ENCODE data around the gene NOC2L. TPM values are rescaled to one million over a fixed set of nuclear protein-coding genes. Genes with fewer than 3 reads are reported as not detected.
A peak's percentile ranks its signal among the peaks of the same experiment; 100 is the strongest.
"Not testable (repeated sequence)": the region's sequence is repeated elsewhere in the genome, so short reads cannot be mapped to it uniquely, and the experiment has no call there.

Gene NOC2L
- total RNA-seq, 4 donors from 2014 or later: 35.3 to 54.1 (median 47.5) TPM

DNA sequence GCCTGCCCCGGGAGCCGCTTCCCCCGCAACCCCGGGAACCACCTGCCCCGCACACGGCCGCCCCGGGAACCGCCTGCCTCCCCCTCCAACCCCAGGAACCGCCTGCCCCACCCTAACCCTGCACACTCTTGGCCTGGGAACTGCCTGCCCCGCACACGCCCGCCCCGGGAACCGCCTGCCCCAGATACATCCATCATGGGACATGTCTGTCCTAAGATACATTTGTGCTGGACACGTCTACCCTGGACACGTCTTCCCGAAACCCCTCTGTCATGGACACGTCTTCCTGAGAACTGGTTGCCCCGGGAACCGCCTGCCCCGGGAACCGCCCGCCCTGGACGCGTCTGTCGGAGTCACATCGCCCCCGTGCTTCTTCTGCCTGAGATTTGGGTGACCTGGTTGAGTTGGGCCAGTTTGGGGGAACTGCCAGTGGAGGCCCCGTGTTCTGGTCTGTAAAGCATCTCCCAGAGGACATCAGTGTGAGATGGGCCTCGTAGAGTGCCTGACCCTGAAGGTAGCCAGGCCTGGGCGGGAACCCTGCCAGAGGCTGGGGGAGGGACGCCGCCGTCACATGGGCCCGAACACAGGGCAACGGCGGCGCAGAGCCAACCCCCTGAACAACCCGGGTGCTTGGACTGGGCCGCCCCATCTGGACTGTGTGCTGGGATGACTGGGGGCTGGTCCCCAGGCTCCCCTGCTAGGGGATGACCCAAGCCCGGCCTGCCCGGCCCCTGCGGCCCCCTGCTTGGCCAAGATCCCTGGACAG lies 19.2 kb upstream of the NOC2L start:
- intact Hi-C loops (cut with DNase I): no loop called here
- peaks cover 0 to 82% (median 9%) of the 10 kb centered on the region in 4 donors for H3K27me3 ChIP-seq
- H3K27ac ChIP-seq (replicated peaks in 1 of 4): no peak overlapping the region
- TF ChIP-seq POLR2A (IDR thresholded peaks at IDR 0.05; ENCODE audit: low read depth) (no peak), POLR2AphosphoS5 (IDR thresholded peaks at IDR 0.05) (no peak), EP300 (IDR thresholded peaks at IDR 0.05) (no peak)
- TF ChIP-seq, protein P1, sequence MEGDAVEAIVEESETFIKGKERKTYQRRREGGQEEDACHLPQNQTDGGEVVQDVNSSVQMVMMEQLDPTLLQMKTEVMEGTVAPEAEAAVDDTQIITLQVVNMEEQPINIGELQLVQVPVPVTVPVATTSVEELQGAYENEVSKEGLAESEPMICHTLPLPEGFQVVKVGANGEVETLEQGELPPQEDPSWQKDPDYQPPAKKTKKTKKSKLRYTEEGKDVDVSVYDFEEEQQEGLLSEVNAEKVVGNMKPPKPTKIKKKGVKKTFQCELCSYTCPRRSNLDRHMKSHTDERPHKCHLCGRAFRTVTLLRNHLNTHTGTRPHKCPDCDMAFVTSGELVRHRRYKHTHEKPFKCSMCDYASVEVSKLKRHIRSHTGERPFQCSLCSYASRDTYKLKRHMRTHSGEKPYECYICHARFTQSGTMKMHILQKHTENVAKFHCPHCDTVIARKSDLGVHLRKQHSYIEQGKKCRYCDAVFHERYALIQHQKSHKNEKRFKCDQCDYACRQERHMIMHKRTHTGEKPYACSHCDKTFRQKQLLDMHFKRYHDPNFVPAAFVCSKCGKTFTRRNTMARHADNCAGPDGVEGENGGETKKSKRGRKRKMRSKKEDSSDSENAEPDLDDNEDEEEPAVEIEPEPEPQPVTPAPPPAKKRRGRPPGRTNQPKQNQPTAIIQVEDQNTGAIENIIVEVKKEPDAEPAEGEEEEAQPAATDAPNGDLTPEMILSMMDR (IDR thresholded peaks at IDR 0.05): no peak
- no peak overlapping the region for H3K4me3 ChIP-seq
- DNase-seq (ENCODE audit: extremely low spot score): no peak
- H3K9me3 ChIP-seq: no peaks in the 10 kb centered on the region
- 85% methylated on average over 24 of the region's 44 CpGs for whole genome bisulfite sequencing
- no peaks in the 10 kb centered on the region for H3K36me3 ChIP-seq
- H3K4me1 ChIP-seq: peaks cover 5 to 14% (median 10%) of the 10 kb centered on the region in 4 donors

DNA sequence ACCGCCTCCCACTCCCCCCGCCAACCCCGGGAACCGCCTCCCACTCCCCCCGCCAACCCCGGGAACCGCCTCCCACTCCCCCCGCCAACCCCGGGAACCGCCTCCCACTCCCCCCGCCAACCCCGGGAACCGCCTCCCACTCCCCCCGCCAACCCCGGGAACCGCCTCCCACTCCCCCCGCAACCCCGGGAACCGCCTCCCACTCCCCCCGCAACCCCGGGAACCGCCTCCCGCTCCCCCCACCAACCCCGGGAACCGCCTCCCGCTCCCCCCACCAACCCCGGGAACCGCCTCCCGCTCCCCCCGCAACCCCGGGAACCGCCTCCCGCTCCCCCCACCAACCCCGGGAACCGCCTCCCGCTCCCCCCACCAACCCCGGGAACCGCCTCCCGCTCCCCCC lies 17.7 kb upstream of the NOC2L start:
- WGBS: no CpG with 5 or more reads among the region's 39 CpGs
- intact Hi-C loops (cut with DNase I); DNase-seq (ENCODE audit: extremely low spot score); H3K36me3 ChIP-seq; H3K4me3 ChIP-seq; H3K27ac ChIP-seq (replicated peaks in 1 of 4); H3K9me3 ChIP-seq: not testable (repeated sequence)
- peaks cover 0 to 82% (median 17%) of the 10 kb centered on the region in 4 donors for H3K27me3 ChIP-seq
- H3K4me1 ChIP-seq: peaks cover 5 to 14% (median 10%) of the 10 kb centered on the region in 4 donors

DNA sequence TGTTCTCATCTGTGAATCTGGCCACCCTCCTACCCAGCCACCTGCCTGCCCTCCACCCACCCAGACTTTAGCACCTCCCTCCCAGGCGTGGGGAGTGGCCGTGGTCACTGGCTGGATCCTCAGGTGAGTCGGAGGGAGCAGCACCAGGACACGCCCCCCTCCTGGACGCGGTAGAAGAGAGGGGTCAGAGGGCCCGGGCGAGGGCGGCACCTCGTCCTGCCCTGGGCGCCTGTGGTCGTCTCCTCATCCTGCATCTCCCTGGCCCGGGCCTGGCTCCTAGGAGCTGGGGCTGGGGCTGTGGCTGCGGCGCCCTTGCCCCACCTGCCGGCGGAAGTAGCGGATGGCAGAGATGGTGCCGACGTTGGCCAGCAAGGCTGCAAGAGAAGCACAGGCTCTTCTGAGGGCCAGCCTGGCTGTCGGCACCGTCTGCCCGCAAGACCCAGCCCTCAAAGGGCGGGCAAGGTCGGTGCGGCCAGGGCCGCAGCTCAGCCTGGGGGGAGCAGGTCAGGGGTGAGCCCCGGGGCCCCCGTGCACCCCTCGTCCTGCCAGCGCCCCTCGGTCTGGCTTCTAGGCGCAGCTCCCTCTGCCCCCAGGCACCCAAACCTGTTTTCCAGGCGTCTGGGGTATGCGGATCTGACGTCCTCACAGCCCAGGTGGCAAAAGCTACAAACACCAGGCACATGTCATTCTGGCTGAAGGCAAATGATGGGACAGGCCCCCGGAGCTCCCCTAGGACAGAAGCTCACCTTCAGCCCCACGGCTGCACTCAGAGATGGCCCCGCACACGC lies 17.0 kb upstream of the NOC2L start:
- Histone ChIP-seq H3K36me3 (no peaks in the 10 kb centered on the region), H3K4me1 (peaks cover 5 to 14% (median 10%) of the 10 kb centered on the region in 4 donors), H3K4me3 (peak overlapping the region; percentile 47 to 52 (median 50)), H3K27me3 (peaks cover 0 to 84% (median 21%) of the 10 kb centered on the region in 4 donors), H3K9me3 (no peaks in the 10 kb centered on the region), H3K27ac (replicated peaks in 1 of 4) (peak overlapping the region; percentile 48 to 74 (median 59))
- WGBS: 5% methylated on average over 14 of the region's 40 CpGs
- intact Hi-C loops (cut with DNase I): no loop called here
- no peak for DNase-seq (ENCODE audit: extremely low spot score)
- TF ChIP-seq POLR2A (IDR thresholded peaks at IDR 0.05; ENCODE audit: low read depth): no peak
- TF ChIP-seq, protein P1 (IDR thresholded peaks at IDR 0.05): peak; percentile 45 to 76 (median 64)

DNA sequence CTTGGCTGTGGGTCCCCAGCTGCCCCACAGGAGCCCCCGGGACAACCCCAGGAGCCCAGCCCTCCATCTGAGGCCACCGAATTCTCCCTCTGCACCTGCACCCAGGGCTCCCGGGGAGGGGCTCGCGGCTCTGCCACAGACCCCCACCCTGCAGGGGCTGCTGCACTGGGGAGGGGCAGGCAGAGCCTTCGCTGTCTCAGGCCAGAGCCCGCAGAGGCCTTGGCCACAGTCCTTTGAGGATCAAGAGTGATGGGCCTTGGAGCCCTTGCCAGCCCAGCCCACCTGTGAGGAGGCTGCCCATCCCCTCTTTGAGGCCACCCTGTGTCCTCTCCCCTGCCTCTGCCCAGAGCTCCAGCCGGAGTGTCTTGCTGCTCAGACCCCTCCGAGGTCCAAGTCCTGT lies 16.3 kb upstream of the NOC2L start:
- H3K27me3 ChIP-seq: peaks cover 0 to 87% (median 28%) of the 10 kb centered on the region in 4 donors
- peaks cover 5 to 14% (median 10%) of the 10 kb centered on the region in 4 donors for H3K4me1 ChIP-seq
- intact Hi-C loops (cut with DNase I): no loop called here
- TF ChIP-seq, protein P1 (IDR thresholded peaks at IDR 0.05): no peak
- TF ChIP-seq POLR2A (IDR thresholded peaks at IDR 0.05; ENCODE audit: low read depth) (no peak), EP300 (IDR thresholded peaks at IDR 0.05) (no peak), POLR2AphosphoS5 (IDR thresholded peaks at IDR 0.05) (no peak)
- 70% methylated on average over 4 of the region's 9 CpGs for WGBS
- H3K36me3 ChIP-seq: no peaks in the 10 kb centered on the region
- no peak for DNase-seq (ENCODE audit: extremely low spot score)
- no peaks in the 10 kb centered on the region for H3K9me3 ChIP-seq
- H3K4me3 ChIP-seq: no peak overlapping the region
- H3K27ac ChIP-seq (replicated peaks in 1 of 4): no peak overlapping the region

DNA sequence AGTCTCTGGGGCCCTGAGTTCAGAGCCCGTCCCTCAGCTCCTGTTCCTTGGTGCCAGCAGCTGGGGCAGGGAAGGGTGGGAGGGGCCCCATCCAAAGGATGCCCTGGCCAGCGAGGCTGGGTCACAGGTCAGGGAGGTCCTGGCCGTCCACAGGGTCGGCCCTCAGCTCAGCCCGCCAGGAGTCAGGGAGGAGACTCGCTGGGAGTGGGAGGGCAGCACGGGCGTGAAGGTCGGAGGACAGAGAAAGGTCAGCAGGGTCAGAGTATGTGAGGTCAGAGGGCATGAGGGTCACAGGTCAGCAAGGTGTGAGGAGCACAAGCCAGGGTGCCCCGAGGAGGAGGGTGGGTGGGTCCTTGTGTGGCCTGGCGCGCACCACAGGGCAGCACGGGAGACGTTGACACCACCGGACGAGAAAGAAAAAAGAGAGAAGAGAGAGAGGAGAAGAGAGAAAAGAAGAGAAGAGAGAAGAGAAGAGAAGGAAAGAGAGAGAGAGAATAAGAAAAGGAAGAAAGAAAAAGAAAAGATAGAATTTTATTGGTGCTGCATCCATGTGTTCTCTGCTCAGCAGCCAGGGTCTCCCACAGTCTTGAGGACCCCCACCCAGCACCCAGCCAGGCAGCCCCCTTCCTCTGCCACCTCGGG lies 15.8 kb upstream of the NOC2L start:
- H3K27ac ChIP-seq (replicated peaks in 1 of 4): no peak overlapping the region
- WGBS: 66% methylated on average over 17 of the region's 17 CpGs
- TF ChIP-seq POLR2AphosphoS5 (IDR thresholded peaks at IDR 0.05) (no peak), POLR2A (IDR thresholded peaks at IDR 0.05; ENCODE audit: low read depth) (no peak), EP300 (IDR thresholded peaks at IDR 0.05) (no peak)
- TF ChIP-seq, protein P1 (IDR thresholded peaks at IDR 0.05): no peak
- peaks cover 5 to 14% (median 10%) of the 10 kb centered on the region in 4 donors for H3K4me1 ChIP-seq
- no peaks in the 10 kb centered on the region for H3K36me3 ChIP-seq
- H3K9me3 ChIP-seq: no peaks in the 10 kb centered on the region
- H3K4me3 ChIP-seq: no peak overlapping the region
- intact Hi-C loops (cut with DNase I): no loop called here
- DNase-seq (ENCODE audit: extremely low spot score): no peak
- peaks cover 0 to 87% (median 32%) of the 10 kb centered on the region in 4 donors for H3K27me3 ChIP-seq

Data from esophagus muscularis mucosa (tissue), 4 donors.